MCF 10A (cell line): ENCODE data around the gene CSAD. TPM values are rescaled to one million over a fixed set of nuclear protein-coding genes. Genes with fewer than 3 reads are reported as not detected.

Experiments used
- BruUV-seq: library from RNA; stranded (reverse); fragments of 400-500 nt; replicated peaks from 2 replicates; lab custom pipeline; 2021; lab: Mats Ljungman, UMichigan
- CTCF ChIA-PET: fragments of 300-600 bp; sonication (Branson Sonifier 250); formaldehyde crosslinking; extraction: SDS; loops from one replicate; lab custom pipeline; 2021; ENCODE audit warnings: antibody characterized with exemption, inconsistent platforms; lab: Yijun Ruan, JAX
- POLR2A ChIA-PET: fragments of 300-600, 350-650 bp; sonication (Branson Sonifier 250); formaldehyde crosslinking; extraction: SDS; loops from one replicate; lab custom pipeline; 2020; ENCODE audit warnings: antibody characterized with exemption, inconsistent platforms; lab: Yijun Ruan, JAX
- DNase-seq: peaks from one replicate; pipeline ENCODE4 v3.0.0-alpha.2; 2018; ENCODE audit not compliant: unreplicated experiment
- H3K27ac Mint-ChIP-seq: one replicate; pipeline ENCODE4 v1.8.0; 2022; ENCODE audit warnings: mild to moderate bottlenecking, low read depth, mixed read lengths; ENCODE audit not compliant: unreplicated experiment
- H3K27me3 Mint-ChIP-seq: one replicate; pipeline ENCODE4 v1.8.0; 2022; ENCODE audit warnings: mixed read lengths; ENCODE audit not compliant: insufficient read depth, unreplicated experiment
- H3K36me3 Mint-ChIP-seq: one replicate; pipeline ENCODE4 v1.8.0; 2022; ENCODE audit warnings: mild to moderate bottlenecking, moderate library complexity, mixed read lengths; ENCODE audit not compliant: insufficient read depth, unreplicated experiment
- H3K4me1 Mint-ChIP-seq: one replicate; pipeline ENCODE4 v1.8.0; 2022; ENCODE audit warnings: mixed read lengths; ENCODE audit not compliant: insufficient read depth, unreplicated experiment
- H3K4me3 Mint-ChIP-seq: one replicate; pipeline ENCODE4 v1.8.0; 2022; ENCODE audit warnings: mild to moderate bottlenecking, moderate library complexity, mixed read lengths; ENCODE audit not compliant: unreplicated experiment
- H3K9me3 Mint-ChIP-seq: one replicate; pipeline ENCODE4 v1.8.0; 2022; ENCODE audit warnings: mixed read lengths; ENCODE audit not compliant: unreplicated experiment
- CTCF ChIP-seq: fragments of 200-600 bp; IDR thresholded peaks from one replicate; pipeline ENCODE4 v1.8.0; 2022; ENCODE audit warnings: antibody characterized with exemption, mild to moderate bottlenecking; ENCODE audit not compliant: unreplicated experiment
- intact Hi-C: fragments of 100-400 bp; cut with micrococcal nuclease; formaldehyde crosslinking; loops from 2 replicates; pipeline ENCODE4 v1.14.1; 2022
- total RNA-seq: library from RNA; stranded (reverse); gene quantifications from 2 replicates; pipeline ENCODE4 v1.2.3, GENCODE V29; 2022

Gene CSAD
- total RNA-seq, 1 experiment from 2014 or later = 22.7 TPM

DNA sequence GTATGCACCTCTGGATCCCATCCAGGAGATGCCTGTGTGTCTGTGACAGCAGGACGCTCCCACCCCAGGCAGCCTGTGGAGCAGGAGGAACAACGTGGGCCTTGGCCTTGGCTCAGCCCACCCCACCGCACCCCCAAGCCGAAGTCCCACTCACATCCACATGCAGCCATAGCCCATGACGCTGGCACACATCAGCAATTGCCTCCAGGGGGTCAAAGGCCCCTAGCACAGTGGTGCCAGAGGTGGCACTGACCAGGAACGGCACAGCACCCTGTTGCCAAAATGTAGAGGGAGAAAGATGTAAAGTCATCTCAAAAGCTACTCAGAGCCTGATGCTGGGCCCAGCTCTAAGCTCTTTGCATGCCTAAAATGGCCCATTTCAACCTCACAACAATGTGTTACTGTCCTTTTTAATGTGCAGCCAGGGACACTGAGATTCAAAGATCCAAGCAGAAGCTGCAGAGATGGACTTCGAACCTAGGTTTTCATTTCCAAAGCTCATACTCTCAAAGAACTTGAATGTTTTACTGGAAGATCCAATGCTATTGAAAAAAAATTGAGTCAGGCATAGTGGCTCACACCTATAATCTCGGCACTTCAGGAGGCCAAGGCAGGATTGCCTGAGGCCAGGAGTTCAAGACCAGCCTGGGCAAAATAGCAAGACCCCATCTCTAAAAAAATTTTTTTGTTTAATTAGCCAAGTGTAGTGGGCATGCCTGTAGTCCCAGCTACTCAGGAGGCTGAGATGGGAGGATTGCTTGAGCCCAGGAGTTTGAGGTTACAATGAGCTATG, 19.4 kb downstream of the CSAD start:
- DNase-seq = no peak
- H3K27ac Mint-ChIP-seq = no peak overlapping the region
- H3K36me3 Mint-ChIP-seq = peaks cover 7% of the 10 kb centered on the region
- no TSS peak for BruUV-seq
- no peaks in the 10 kb centered on the region for H3K27me3 Mint-ChIP-seq
- H3K4me3 Mint-ChIP-seq = no peak overlapping the region
- ChIA-PET CTCF (interaction anchor here (0.6 to 4.6 kb wide), 12 partner anchors 12 to 137 kb away, joined by 3 to 54 read pairs (median 8); partner anchors contain the start of genes CSAD, MYG1 and ZNF740), POLR2A (interaction anchor here (0.5 to 2.9 kb wide), 2 partner anchors 19 to 35 kb away, joined by 3 to 11 read pairs; partner anchors contain the start of genes CSAD and ZNF740)
- no peaks in the 10 kb centered on the region for H3K9me3 Mint-ChIP-seq
- intact Hi-C loops = no loop called here
- TF ChIP-seq CTCF = no peak
- H3K4me1 Mint-ChIP-seq = peaks cover 8% of the 10 kb centered on the region

GRCh38 chr12:53160673-53161072, 20.1 kb downstream of the CSAD start:
- no TSS peak for BruUV-seq
- Mint-ChIP-seq H3K4me1 (peaks cover 8% of the 10 kb centered on the region), H3K36me3 (peaks cover 7% of the 10 kb centered on the region), H3K4me3 (no peak overlapping the region), H3K27ac (no peak overlapping the region), H3K9me3 (no peaks in the 10 kb centered on the region), H3K27me3 (no peaks in the 10 kb centered on the region)
- intact Hi-C loops = no loop called here
- ChIA-PET POLR2A (interaction anchor here (0.5 to 2.9 kb wide), 4 partner anchors 20 to 131 kb away, joined by 3 to 11 read pairs (median 3); partner anchors contain the start of genes CSAD and ZNF740), CTCF (interaction anchor here (0.6 to 4.6 kb wide), 23 partner anchors 9 to 264 kb away, joined by 3 to 54 read pairs (median 5); partner anchors contain the start of genes CSAD, ESPL1, MYG1 and PFDN5)
- no peak for TF ChIP-seq CTCF
- DNase-seq = no peak

DNA sequence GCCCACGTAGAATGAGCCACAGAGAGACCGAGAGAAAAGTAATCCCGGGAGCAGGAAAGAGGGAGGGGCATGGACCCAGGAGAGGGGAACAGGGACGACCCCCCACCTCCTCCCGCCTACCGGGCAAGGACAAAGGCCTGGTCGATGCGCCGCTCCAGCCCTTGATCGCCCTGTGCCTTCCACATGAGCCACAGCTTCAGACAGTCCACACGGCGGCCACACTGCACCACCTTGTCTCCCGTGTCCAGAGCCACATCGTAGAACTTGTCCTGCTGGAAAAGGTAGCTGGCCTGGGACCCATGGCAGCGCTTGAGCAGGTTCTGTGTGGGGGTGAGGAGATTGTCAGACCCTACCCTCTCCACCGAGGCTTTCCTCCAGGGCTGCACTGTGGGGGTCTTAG, 20.7 kb downstream of the CSAD start:
- DNase-seq = no peak
- Mint-ChIP-seq H3K9me3 (no peaks in the 10 kb centered on the region), H3K4me1 (peaks cover 8% of the 10 kb centered on the region), H3K4me3 (no peak overlapping the region), H3K27me3 (no peaks in the 10 kb centered on the region), H3K27ac (no peak overlapping the region), H3K36me3 (peaks cover 7% of the 10 kb centered on the region)
- TF ChIP-seq CTCF = no peak
- no TSS peak for BruUV-seq
- CTCF ChIA-PET = interaction anchor here (0.6 to 4.6 kb wide), 42 partner anchors 8 to 918 kb away, joined by 3 to 54 read pairs (median 4); partner anchors contain the start of genes CSAD, ESPL1, MYG1 and PFDN5
- intact Hi-C loops = loop anchor here (1.0 kb wide), 2 partner anchors 30 to 127 kb away; no protein-coding TSS in a partner anchor
- POLR2A ChIA-PET = interaction anchor here (0.6 to 2.9 kb wide), 6 partner anchors 21 to 140 kb away, joined by 3 to 11 read pairs (median 4); partner anchors contain the start of genes CSAD, MYG1 and ZNF740
